HEK293 (cell line): ENCODE measurements around the gene HID1.
A peak's percentile ranks its signal among the peaks of the same experiment; 100 is the strongest.

Experiments used
- ATF2 ChIP-seq: fragments of 450-650 bp; formaldehyde crosslinking; IDR thresholded peaks from 2 replicates; pipeline ENCODE4 v1.5.1; 2016; ENCODE audit warnings: missing biosample characterization, missing genetic modification characterization, low read depth
- GFI1B ChIP-seq: fragments of 450-650 bp; formaldehyde crosslinking; IDR thresholded peaks from 2 replicates; pipeline ENCODE4 v1.5.1; 2016; ENCODE audit warnings: missing biosample characterization, missing genetic modification characterization
- GLI2 ChIP-seq: fragments of 450-650 bp; formaldehyde crosslinking; IDR thresholded peaks from 2 replicates; pipeline ENCODE4; 2017; ENCODE audit warnings: missing biosample characterization, missing genetic modification characterization, low read depth, borderline replicate concordance
- GLI4 ChIP-seq: fragments of 450-650 bp; formaldehyde crosslinking; IDR thresholded peaks from 2 replicates; pipeline ENCODE4 v1.5.1; 2016; ENCODE audit warnings: missing biosample characterization, missing genetic modification characterization
- KLF1 ChIP-seq: fragments of 450-650 bp; formaldehyde crosslinking; IDR thresholded peaks from 2 replicates; pipeline ENCODE4 v1.5.1; 2016; ENCODE audit warnings: missing biosample characterization, missing genetic modification characterization
- KLF7 ChIP-seq: fragments of 450-650 bp; formaldehyde crosslinking; IDR thresholded peaks from 2 replicates; pipeline ENCODE4 v1.5.1; 2016; ENCODE audit warnings: missing biosample characterization, missing genetic modification characterization, borderline replicate concordance
- OVOL3 ChIP-seq: fragments of 450-650 bp; formaldehyde crosslinking; IDR thresholded peaks from 2 replicates; pipeline ENCODE4 v1.5.1; 2016; ENCODE audit warnings: missing biosample characterization, missing genetic modification characterization
- SP2 ChIP-seq: fragments of 450-650 bp; formaldehyde crosslinking; IDR thresholded peaks from 2 replicates; pipeline ENCODE4 v1.5.1; 2016; ENCODE audit warnings: missing biosample characterization, missing genetic modification characterization
- YY2 ChIP-seq: fragments of 450-650 bp; formaldehyde crosslinking; IDR thresholded peaks from 2 replicates; pipeline ENCODE4 v1.5.1; 2016; ENCODE audit warnings: missing biosample characterization, missing genetic modification characterization
- ZBTB21 ChIP-seq: fragments of 450-650 bp; formaldehyde crosslinking; IDR thresholded peaks from 2 replicates; pipeline ENCODE4 v1.5.1; 2017; ENCODE audit warnings: missing biosample characterization, missing genetic modification characterization
- ZFHX2 ChIP-seq: fragments of 450-650 bp; formaldehyde crosslinking; conservative IDR thresholded peaks from 2 replicates; pipeline ENCODE4 v1.5.1; 2016; ENCODE audit warnings: missing biosample characterization, missing genetic modification characterization
- ZNF114 ChIP-seq: fragments of 450-650 bp; formaldehyde crosslinking; IDR thresholded peaks from 2 replicates; pipeline ENCODE4 v1.5.0; 2017; ENCODE audit warnings: missing biosample characterization, missing genetic modification characterization
- ZNF140 ChIP-seq: fragments of 450-650 bp; formaldehyde crosslinking; IDR thresholded peaks from 2 replicates; pipeline ENCODE4 v1.5.1; 2016; ENCODE audit warnings: missing biosample characterization, missing genetic modification characterization
- ZNF16 ChIP-seq: fragments of 450-650 bp; formaldehyde crosslinking; IDR thresholded peaks from 2 replicates; pipeline ENCODE4 v1.5.1; 2016; ENCODE audit warnings: low read depth, missing biosample characterization, missing genetic modification characterization
- ZNF18 ChIP-seq: fragments of 450-650 bp; formaldehyde crosslinking; IDR thresholded peaks from 2 replicates; pipeline ENCODE4 v1.5.1; 2016; ENCODE audit warnings: missing biosample characterization, missing genetic modification characterization
- ZNF202 ChIP-seq: fragments of 450-650 bp; formaldehyde crosslinking; IDR thresholded peaks from 2 replicates; pipeline ENCODE4 v1.5.1; 2016; ENCODE audit warnings: missing biosample characterization, missing genetic modification characterization, borderline replicate concordance
- ZNF214 ChIP-seq: fragments of 450-650 bp; formaldehyde crosslinking; IDR thresholded peaks from 2 replicates; pipeline ENCODE4 v1.5.1; 2017; ENCODE audit warnings: missing biosample characterization, mild to moderate bottlenecking, missing genetic modification characterization, borderline replicate concordance
- ZNF223 ChIP-seq: fragments of 450-650 bp; formaldehyde crosslinking; IDR thresholded peaks from 2 replicates; pipeline ENCODE4 v1.5.1; 2016; ENCODE audit warnings: missing biosample characterization, missing genetic modification characterization
- ZNF248 ChIP-seq: fragments of 450-650 bp; formaldehyde crosslinking; IDR thresholded peaks from 2 replicates; pipeline ENCODE4 v1.5.1; 2017; ENCODE audit warnings: missing biosample characterization, missing genetic modification characterization
- ZNF335 ChIP-seq: fragments of 450-650 bp; formaldehyde crosslinking; conservative IDR thresholded peaks from 2 replicates; pipeline ENCODE4 v1.5.1; 2016; ENCODE audit warnings: missing biosample characterization, missing genetic modification characterization
- ZNF341 ChIP-seq: fragments of 450-650 bp; formaldehyde crosslinking; IDR thresholded peaks from 2 replicates; pipeline ENCODE4; 2016; ENCODE audit warnings: low read depth, missing biosample characterization, missing genetic modification characterization
- ZNF404 ChIP-seq: fragments of 450-650 bp; formaldehyde crosslinking; IDR thresholded peaks from 2 replicates; pipeline ENCODE4 v1.5.1; 2017; ENCODE audit warnings: missing biosample characterization, missing genetic modification characterization
- ZNF488 ChIP-seq: fragments of 450-650 bp; formaldehyde crosslinking; IDR thresholded peaks from 2 replicates; pipeline ENCODE4 v1.5.1; 2016; ENCODE audit warnings: missing biosample characterization, missing genetic modification characterization
- ZNF521 ChIP-seq: fragments of 450-650 bp; formaldehyde crosslinking; IDR thresholded peaks from 2 replicates; pipeline ENCODE4 v1.5.1; 2017; ENCODE audit warnings: missing biosample characterization, mild to moderate bottlenecking, missing genetic modification characterization
- ZNF596 ChIP-seq: fragments of 450-650 bp; IDR thresholded peaks from 2 replicates; pipeline ENCODE4 v1.5.0; 2018; ENCODE audit warnings: missing biosample characterization, mild to moderate bottlenecking, missing genetic modification characterization, moderate library complexity
- ZNF610 ChIP-seq: fragments of 450-650 bp; formaldehyde crosslinking; IDR thresholded peaks from 2 replicates; pipeline ENCODE4 v1.5.1; 2016; ENCODE audit warnings: missing biosample characterization, missing genetic modification characterization, borderline replicate concordance
- ZNF623 ChIP-seq: fragments of 450-650 bp; formaldehyde crosslinking; IDR thresholded peaks from 2 replicates; pipeline ENCODE4 v1.5.1; 2016; ENCODE audit warnings: missing biosample characterization, missing genetic modification characterization
- ZNF626 ChIP-seq: fragments of 450-650 bp; sonication (Bioruptor Pico); formaldehyde crosslinking; IDR thresholded peaks from 2 replicates; pipeline ENCODE4 v1.5.1; 2018; ENCODE audit warnings: missing biosample characterization, missing genetic modification characterization, inconsistent platforms
- ZNF654 ChIP-seq: fragments of 450-650 bp; formaldehyde crosslinking; IDR thresholded peaks from 2 replicates; pipeline ENCODE4 v1.5.1; 2016; ENCODE audit warnings: low read depth, missing biosample characterization, missing genetic modification characterization
- ZNF670 ChIP-seq: fragments of 450-650 bp; formaldehyde crosslinking; IDR thresholded peaks from 2 replicates; pipeline ENCODE4 v1.5.1; 2016; ENCODE audit warnings: missing biosample characterization, missing genetic modification characterization, low read depth
- ZNF677 ChIP-seq: fragments of 450-650 bp; IDR thresholded peaks from 2 replicates; pipeline ENCODE4 v1.5.0; 2018; ENCODE audit warnings: missing biosample characterization, mild to moderate bottlenecking, missing genetic modification characterization, moderate library complexity
- ZNF692 ChIP-seq: fragments of 450-650 bp; formaldehyde crosslinking; IDR thresholded peaks from 2 replicates; pipeline ENCODE4 v1.5.1; 2016; ENCODE audit warnings: missing biosample characterization, missing genetic modification characterization
- ZNF701 ChIP-seq: fragments of 450-650 bp; formaldehyde crosslinking; IDR thresholded peaks from 2 replicates; pipeline ENCODE4 v1.5.1; 2016; ENCODE audit warnings: missing biosample characterization, missing genetic modification characterization
- ZNF707 ChIP-seq: fragments of 450-650 bp; formaldehyde crosslinking; IDR thresholded peaks from 2 replicates; pipeline ENCODE4 v1.5.1; 2016; ENCODE audit warnings: missing biosample characterization, missing genetic modification characterization
- ZNF768 ChIP-seq: fragments of 450-650 bp; formaldehyde crosslinking; IDR thresholded peaks from 2 replicates; pipeline ENCODE4 v1.5.1; 2018; ENCODE audit warnings: missing biosample characterization, mild to moderate bottlenecking, missing genetic modification characterization
- ZNF776 ChIP-seq: fragments of 450-650 bp; formaldehyde crosslinking; IDR thresholded peaks from 2 replicates; pipeline ENCODE4 v1.5.0; 2017; ENCODE audit warnings: missing biosample characterization, missing genetic modification characterization, borderline replicate concordance
- ZNF830 ChIP-seq: fragments of 450-650 bp; IDR thresholded peaks from 2 replicates; pipeline ENCODE4 v1.5.0; 2018; ENCODE audit warnings: missing biosample characterization, missing genetic modification characterization, low read depth, mild to moderate bottlenecking, moderate library complexity

Gene HID1

GRCh38 chr17:75012346-75013091, 40.0 kb upstream of the HID1 start, which contains the start of gene MRPL58 (continued):
- no peak for TF ChIP-seq ZNF768 (tag by site-specific recombination)
- TF ChIP-seq ZNF654 (tag by site-specific recombination) = no peak
- no peak for TF ChIP-seq ZNF140 (tag by site-specific recombination)
- TF ChIP-seq ZNF404 (tag by site-specific recombination) = no peak
- no peak for TF ChIP-seq ZNF16
- peak; percentile 99 for TF ChIP-seq YY2 (tag by site-specific recombination)
- no peak for TF ChIP-seq ZNF626
- no peak for TF ChIP-seq ZNF488 (tag by site-specific recombination)
- TF ChIP-seq ZNF341 (tag by site-specific recombination) = no peak
- peak; percentile 72; the same call in 1 of the 2 replicates for TF ChIP-seq KLF7 (tag by site-specific recombination)
- TF ChIP-seq KLF1 (tag by site-specific recombination) = peak; percentile 62
- peak; percentile 75 for TF ChIP-seq ZBTB21
- no peak for TF ChIP-seq GLI2
- TF ChIP-seq ZNF692 = peak; percentile 68
- TF ChIP-seq ZNF776 (tag by site-specific recombination) = no peak
- TF ChIP-seq ZNF521 (tag by site-specific recombination) = no peak
- TF ChIP-seq ZNF670 = no peak
- TF ChIP-seq ZFHX2 (tag by site-specific recombination) = peak; percentile 70
- TF ChIP-seq ZNF596 (tag by site-specific recombination) = no peak
- TF ChIP-seq SP2 (tag by site-specific recombination) = peak; percentile 85
- no peak for TF ChIP-seq ZNF830 (tag by site-specific recombination)
- TF ChIP-seq ZNF202 = no peak
- no peak for TF ChIP-seq ZNF223 (tag by site-specific recombination)
- no peak for TF ChIP-seq ZNF248 (tag by site-specific recombination)
- 0 out of 2 replicates have a peak, but pooled peaks have one; percentile 25 for TF ChIP-seq ZNF623 (tag by site-specific recombination)
- TF ChIP-seq OVOL3 (tag by site-specific recombination) = no peak
- no peak for TF ChIP-seq ZNF18 (tag by site-specific recombination)
- TF ChIP-seq GLI4 (tag by site-specific recombination) = peak; percentile 91; the same call in 1 of the 2 replicates
- no peak for TF ChIP-seq GFI1B (tag by site-specific recombination)
- TF ChIP-seq ATF2 (tag by site-specific recombination) = 0 out of 2 replicates have a peak, but pooled peaks have one; percentile 16
- peak; percentile 83 for TF ChIP-seq ZNF610 (tag by site-specific recombination)
- peak; percentile 50 for TF ChIP-seq ZNF707 (tag by site-specific recombination)
- no peak for TF ChIP-seq ZNF114
- TF ChIP-seq ZNF701 (tag by site-specific recombination) = no peak
- TF ChIP-seq ZNF677 (tag by site-specific recombination) = no peak
- TF ChIP-seq ZNF214 (tag by site-specific recombination) = no peak
- TF ChIP-seq ZNF335 = peak; percentile 99
